ENCODE results near the gene MST1. TPM values are rescaled to one million over a fixed set of nuclear protein-coding genes. Genes with fewer than 3 reads are reported as not detected.
A peak's percentile ranks its signal among the peaks of the same experiment; 100 is the strongest.

The MST1 gene
- total and polyA plus RNA-seq, 9 of the 15 experiments (the other 6 are each of a cell fraction or from before 2014, with no cell fraction given), result 0.08 to 1.8 (median 0.40) TPM

GRCh38 chr3:49689046-49689907 lies at the start of gene MST1, which contains the start of gene RNF123 (continued):
- TF ChIP-seq PBX2 (CRISPR knock-in tag; IDR thresholded peaks at IDR 0.05; ENCODE audit: low read depth) (no peak), PBX2 (tag; conservative IDR thresholded peaks at IDR 0.05; ENCODE audit: low read depth) (no peak), KAT7 (CRISPR knock-in tag; IDR thresholded peaks at IDR 0.05; ENCODE audit: borderline replicate concordance) (no peak), ZNF778 (CRISPR knock-in tag; IDR thresholded peaks at IDR 0.05) (no peak), NEUROD1 (IDR thresholded peaks at IDR 0.05; ENCODE audit: borderline replicate concordance, low read depth, low read length, partially characterized antibody) (no peak), BHLHE40 (IDR thresholded peaks at IDR 0.05; ENCODE audit: low read length) (peak; percentile 23; the same call in 1 of the 2 replicates), LCOR (CRISPR knock-in tag; IDR thresholded peaks at IDR 0.05) (no peak), ZFPM2 (CRISPR knock-in tag; IDR thresholded peaks at IDR 0.05) (no peak), ZNF76 (CRISPR knock-in tag; IDR thresholded peaks at IDR 0.05; ENCODE audit: borderline replicate concordance) (no peak), EP300 (IDR thresholded peaks at IDR 0.05; ENCODE audit: low read length) (no peak; the same call in 1 of the 2 replicates), DACH1 (IDR thresholded peaks at IDR 0.05; ENCODE audit: partially characterized antibody) (no peak), ZNF212 (CRISPR knock-in tag; IDR thresholded peaks at IDR 0.05) (no peak), GTF3C2 (IDR thresholded peaks at IDR 0.05; ENCODE audit: borderline replicate concordance, extremely low read depth, insufficient read length) (no peak), HBP1 (CRISPR knock-in tag; IDR thresholded peaks at IDR 0.05) (peak; percentile 64; the same call in 1 of the 2 replicates), MTF1 (CRISPR knock-in tag; IDR thresholded peaks at IDR 0.05; ENCODE audit: borderline replicate concordance) (no peak)
- TF ChIP-seq, protein P1, sequence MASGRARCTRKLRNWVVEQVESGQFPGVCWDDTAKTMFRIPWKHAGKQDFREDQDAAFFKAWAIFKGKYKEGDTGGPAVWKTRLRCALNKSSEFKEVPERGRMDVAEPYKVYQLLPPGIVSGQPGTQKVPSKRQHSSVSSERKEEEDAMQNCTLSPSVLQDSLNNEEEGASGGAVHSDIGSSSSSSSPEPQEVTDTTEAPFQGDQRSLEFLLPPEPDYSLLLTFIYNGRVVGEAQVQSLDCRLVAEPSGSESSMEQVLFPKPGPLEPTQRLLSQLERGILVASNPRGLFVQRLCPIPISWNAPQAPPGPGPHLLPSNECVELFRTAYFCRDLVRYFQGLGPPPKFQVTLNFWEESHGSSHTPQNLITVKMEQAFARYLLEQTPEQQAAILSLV (tag; IDR thresholded peaks at IDR 0.05), result no peak
- TF ChIP-seq, protein P2, sequence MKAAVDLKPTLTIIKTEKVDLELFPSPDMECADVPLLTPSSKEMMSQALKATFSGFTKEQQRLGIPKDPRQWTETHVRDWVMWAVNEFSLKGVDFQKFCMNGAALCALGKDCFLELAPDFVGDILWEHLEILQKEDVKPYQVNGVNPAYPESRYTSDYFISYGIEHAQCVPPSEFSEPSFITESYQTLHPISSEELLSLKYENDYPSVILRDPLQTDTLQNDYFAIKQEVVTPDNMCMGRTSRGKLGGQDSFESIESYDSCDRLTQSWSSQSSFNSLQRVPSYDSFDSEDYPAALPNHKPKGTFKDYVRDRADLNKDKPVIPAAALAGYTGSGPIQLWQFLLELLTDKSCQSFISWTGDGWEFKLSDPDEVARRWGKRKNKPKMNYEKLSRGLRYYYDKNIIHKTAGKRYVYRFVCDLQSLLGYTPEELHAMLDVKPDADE (conservative IDR thresholded peaks at IDR 0.05; ENCODE audit: control insufficient read depth, low read depth, low read length), result no peak; the same call in 1 of the 2 replicates
